AG08396 (cell line): ENCODE results near the gene HGF.

Source experiments
- DNase-seq: peaks from one replicate; pipeline ENCODE4 v3.0.0; 2012; ENCODE audit warnings: low spot score, mixed read lengths

Gene HGF

GRCh38 chr7:81682873-81683272 lies 87.0 kb downstream of the HGF start:
- DNase-seq = no peak

DNA sequence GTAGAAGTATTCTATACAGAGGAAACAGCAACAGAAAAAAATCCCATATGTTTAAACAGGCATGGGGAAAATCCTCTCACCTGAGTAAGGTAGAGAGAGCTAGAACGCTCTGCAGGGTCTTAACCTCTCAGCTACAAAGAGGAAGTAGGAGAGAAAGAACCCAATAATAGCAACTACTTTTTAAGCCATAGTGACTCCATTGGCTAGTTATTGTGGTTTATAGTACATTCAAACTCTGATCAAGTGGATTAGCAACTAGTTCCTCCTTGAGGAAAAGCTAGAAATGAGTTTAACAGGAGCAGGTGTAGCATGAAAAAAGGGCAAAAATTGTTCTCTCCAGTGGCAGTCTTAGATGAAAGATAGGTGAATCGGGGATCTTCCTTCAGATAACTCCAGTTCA lies 89.7 kb downstream of the HGF start:
- DNase-seq = no peak

GRCh38 chr7:81676813-81677212 lies 93.0 kb downstream of the HGF start:
- DNase-seq = peak; percentile 5

DNA sequence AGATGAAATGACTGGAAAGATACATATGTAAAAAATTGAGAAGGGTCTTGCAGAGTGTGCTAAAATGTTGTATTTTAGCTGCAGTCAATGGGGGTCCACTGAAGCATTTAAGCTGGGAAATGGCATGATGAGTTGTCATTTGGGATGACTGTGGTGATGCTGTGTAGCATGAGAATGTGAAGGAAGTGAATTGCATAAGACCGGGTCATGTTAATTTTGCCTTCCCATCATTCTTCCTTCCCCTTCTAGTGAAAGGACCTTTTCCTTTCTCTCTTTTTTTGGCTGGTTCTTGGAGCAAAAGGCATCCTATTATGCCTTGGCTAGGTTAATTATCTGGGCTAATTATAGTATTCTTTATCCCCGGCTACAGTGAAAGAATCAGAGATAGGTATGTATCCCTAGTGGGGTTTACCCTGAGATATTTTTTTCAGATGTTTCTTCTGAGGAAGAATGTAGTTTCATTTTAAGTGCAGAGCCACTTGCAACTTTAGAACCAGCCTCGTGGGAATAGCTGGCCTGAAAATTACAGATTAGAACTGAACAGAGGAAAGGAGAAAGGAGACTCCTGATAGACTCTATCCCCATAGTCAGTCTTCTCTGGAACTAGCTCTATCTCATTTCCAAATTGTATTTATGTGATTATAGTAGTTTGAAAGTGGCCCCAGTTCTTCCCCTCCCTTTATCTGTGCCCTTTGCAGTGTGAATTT lies 93.6 kb downstream of the HGF start:
- no peak for DNase-seq

DNA sequence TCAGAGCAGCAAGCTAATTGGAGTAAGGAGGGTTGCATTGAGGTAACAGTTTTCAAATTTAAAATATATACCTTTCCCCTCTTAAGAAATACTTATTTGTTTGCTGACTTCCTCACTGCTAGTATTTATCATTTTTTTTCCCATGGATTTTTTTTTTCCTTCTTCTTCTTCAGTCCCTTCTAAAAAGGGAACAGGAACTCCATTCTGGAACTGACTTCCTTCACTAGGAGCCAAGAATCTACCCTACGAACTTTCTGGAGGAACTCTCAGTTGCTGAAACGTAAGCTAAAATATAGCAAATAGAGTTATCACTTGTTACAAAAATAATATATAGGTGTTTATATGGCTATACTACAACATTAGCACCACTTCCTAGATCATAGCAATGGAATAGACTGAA lies 95.4 kb downstream of the HGF start:
- DNase-seq = no peak

DNA sequence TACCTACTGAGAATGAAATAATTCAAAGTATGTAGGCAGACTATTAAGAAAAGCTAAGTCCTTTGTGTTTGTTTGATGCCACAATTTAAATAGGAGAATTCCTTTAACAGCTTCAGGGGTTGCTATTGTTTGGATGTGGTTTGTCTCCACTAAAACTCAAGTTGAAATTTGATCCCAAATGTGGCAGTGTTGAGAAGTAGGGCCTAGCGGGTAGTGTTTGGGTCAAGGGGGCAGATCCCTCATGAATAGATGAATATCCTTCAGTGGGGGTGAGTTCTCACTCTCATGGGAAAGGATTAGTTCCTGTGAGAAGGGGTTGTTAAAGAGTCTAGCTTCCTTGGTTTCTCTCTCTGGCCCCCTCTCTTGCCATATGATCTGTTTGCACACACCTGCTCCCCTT lies 97.0 kb downstream of the HGF start:
- no peak for DNase-seq

DNA sequence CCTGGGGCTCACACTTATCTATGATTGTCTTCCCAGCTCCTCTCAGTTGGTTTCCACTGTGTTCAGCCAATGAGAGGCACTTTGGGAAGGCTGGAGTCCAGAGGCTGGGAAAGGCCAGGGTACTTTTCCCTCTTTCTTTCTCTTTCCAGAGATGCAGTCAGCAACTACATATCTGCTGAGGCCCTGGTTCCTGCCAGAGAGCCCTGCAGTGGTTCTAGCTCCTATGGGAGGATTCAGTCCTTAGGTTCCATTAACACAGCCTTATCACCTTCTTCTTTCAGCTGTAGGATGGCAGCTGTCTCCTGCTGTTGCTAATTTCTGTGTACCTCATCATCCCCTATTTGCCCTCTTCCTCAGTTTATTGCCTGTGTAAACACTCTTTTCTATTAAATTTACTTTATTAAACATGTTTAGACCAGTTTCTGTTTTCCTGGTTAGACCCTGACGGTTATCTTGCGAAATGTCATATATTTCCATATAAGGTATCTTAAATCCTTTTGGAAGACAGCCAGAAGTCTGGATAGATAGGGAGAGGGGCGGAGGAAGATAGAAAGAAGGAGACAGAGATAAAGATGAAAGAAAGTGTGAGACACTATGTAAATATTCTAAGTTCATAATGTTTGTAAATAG lies 100.3 kb downstream of the HGF start:
- DNase-seq = no peak

- DNase-seq = no peak
Measured at GRCh38 chr7:81666209-81666608, 103.6 kb downstream of the HGF start.

DNA sequence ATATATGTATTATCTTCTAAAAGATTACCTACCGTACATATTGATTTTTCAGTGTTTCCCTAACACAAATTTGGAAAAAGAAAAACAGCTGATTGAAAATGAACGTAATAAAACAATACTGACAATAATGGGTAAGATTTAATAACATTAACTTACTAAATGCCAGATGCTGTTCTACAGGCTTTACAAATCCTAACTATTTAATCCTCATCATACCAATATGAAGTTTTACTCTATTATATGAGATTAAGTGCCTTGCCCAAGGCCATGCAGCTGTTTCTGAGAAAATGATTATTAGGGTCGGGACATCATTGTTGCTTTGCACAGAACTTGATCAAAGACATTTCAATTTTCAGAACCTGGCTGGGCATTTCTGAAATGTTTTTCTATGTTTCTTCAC lies 104.6 kb downstream of the HGF start:
- no peak for DNase-seq

DNA sequence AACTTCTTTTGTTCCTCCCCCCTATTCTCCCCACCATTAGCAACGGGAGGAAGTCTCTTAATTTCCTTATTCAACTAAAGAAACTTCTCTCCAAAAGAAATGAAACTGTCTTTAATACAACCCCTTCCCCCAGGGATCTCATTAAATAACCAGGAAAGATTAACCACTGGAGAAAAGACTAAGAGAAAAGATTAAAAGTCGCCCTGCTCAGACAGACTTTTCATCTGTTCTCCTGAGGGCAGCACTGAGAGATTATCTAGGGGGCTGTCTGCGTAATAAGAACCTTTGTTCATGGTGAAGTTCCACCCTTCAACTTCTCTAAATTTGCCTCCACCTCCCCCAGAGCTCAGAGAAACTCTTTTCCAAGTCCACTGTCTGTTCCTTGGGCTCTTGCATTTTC lies 105.5 kb downstream of the HGF start:
- no peak for DNase-seq

- DNase-seq = no peak
Measured at GRCh38 chr7:81662531-81662930, 107.3 kb downstream of the HGF start.

GRCh38 chr7:81659697-81660395 lies 110.0 kb downstream of the HGF start:
- no peak for DNase-seq

DNA sequence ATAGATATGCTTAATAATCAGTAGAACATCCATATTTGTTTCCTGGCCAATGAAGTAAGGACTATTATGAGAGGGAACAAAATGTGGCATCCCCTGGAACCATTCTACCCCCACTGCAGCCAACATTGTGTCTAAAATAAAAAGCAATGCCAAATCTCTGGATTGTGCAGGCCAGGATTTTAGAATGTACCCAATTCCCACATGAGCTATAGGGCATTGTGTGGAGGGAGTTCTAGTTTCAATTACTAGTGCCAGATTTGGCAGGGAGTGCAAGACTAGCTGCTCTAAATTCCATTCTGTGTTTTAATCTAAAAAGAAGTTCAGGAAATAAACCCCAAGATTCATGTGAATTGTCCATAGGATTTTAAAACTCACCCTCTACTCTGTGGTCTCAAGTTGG lies 112.3 kb downstream of the HGF start:
- no peak for DNase-seq

GRCh38 chr7:81655271-81655670 lies 114.6 kb downstream of the HGF start:
- no peak for DNase-seq

DNA sequence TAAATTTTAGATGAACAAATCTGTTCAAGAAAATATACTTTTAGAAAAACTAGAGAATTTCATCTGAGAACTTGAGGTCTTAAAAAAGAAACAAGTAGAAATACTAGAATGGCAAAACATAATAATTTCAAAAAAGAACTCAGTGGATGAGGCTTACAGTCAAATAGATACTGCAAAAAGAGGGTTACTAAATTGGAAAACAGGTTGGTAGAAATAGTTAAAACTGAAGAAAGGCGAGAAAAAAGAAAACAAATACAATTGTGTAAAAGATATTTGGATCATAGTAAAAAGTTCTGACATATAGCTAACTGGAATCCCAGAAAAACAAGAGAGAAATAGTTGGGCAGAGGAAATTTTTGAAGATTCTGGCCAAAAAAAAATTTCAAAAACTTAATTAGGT lies 117.6 kb downstream of the HGF start:
- DNase-seq = no peak
